Measurements from ENCODE around the gene PDP2. TPM values are rescaled to one million over a fixed set of nuclear protein-coding genes. Genes with fewer than 3 reads are reported as not detected.

The PDP2 gene
- total and polyA plus RNA-seq, 2 donors (not counting 3 experiments of a cell fraction or from before 2014, with no cell fraction given), result 4.4 to 9.3 TPM

GRCh38 chr16:66845080-66845410, 35.3 kb upstream of the PDP2 start:
- H4K20me1 ChIP-seq (replicated peaks; ENCODE audit: control insufficient read depth, extremely low read depth, insufficient read depth, low read length), result no peaks in the 10 kb centered on the region
- POLR2A ChIA-PET, result no interaction called here
- BruUV-seq (replicated peaks), result no TSS peak
- dilution Hi-C loops (cut with MboI; ENCODE audit: extremely low pct_ligation_motif_present, low sequenced_read_pairs), result no loop called here
- H3K79me2 ChIP-seq (ENCODE audit: control insufficient read depth, insufficient read depth, low read length), result no peaks in the 10 kb centered on the region
- H3K27me3 ChIP-seq (ENCODE audit: control insufficient read depth in 2 of 2, insufficient read depth in 2 of 2, low read length in 2 of 2), result peaks cover 46 to 50% of the 10 kb centered on the region in 2 experiments
- FAIRE-seq (no peak), DNase-seq (ENCODE audit: low read depth, low spot score) (no peak)
- TF ChIP-seq MYC (IDR thresholded peaks at IDR 0.05; ENCODE audit: low read depth, low read length), result no peak
- no peak for TF ChIP-seq CTCF (IDR thresholded peaks at IDR 0.05; ENCODE audit: extremely low read depth in 1 of 2, insufficient read depth in 1 of 2, low read depth in 1 of 2, low read length in 2 of 2)
- TF ChIP-seq EZH2 (IDR thresholded peaks at IDR 0.05; ENCODE audit: borderline replicate concordance, low read depth, low read length, severe bottlenecking), result no peak
- no peak for TF ChIP-seq MAX (IDR thresholded peaks at IDR 0.05; ENCODE audit: insufficient read depth, insufficient read length)
- TF ChIP-seq FOS (IDR thresholded peaks at IDR 0.05; ENCODE audit: borderline replicate concordance, insufficient read depth, low read length), result no peak
- TF ChIP-seq POLR2AphosphoS5 (IDR thresholded peaks at IDR 0.05; ENCODE audit: insufficient read depth, low read depth, low read length), result no peak
- TF ChIP-seq GATA2 (IDR thresholded peaks at IDR 0.05; ENCODE audit: insufficient read depth, insufficient read length, low read depth, low read length), result no peak
- TF ChIP-seq JUN (IDR thresholded peaks at IDR 0.05; ENCODE audit: borderline replicate concordance, insufficient read depth, insufficient read length, low read depth), result no peak
- no peak for TF ChIP-seq POLR2A (IDR thresholded peaks at IDR 0.05; ENCODE audit: low read depth, low read length)
- H3K9me3 ChIP-seq (replicated peaks; ENCODE audit: control insufficient read depth, insufficient read depth, low read length), result no peaks in the 10 kb centered on the region
- no peak overlapping the region for H3K4me3 ChIP-seq (replicated peaks in 1 of 3; ENCODE audit: insufficient read depth in 1 of 3, low read depth in 1 of 3, low read length in 3 of 3)
- H2AFZ ChIP-seq (ENCODE audit: low read depth, low read length), result no peak overlapping the region
- H3K9me1 ChIP-seq (replicated peaks; ENCODE audit: control insufficient read depth, extremely low read depth, insufficient read depth, low read length), result no peaks in the 10 kb centered on the region
- CTCF ChIA-PET, result interaction anchor here (2.1 to 3.6 kb wide), 3 partner anchors 14 to 28 kb away, joined by 4 to 18 read pairs (median 12); partner anchors contain the start of gene NAE1
- intact Hi-C loops (cut with micrococcal nuclease), result no loop called here
- H3K27ac ChIP-seq (ENCODE audit: insufficient read depth, low read depth, low read length), result no peak overlapping the region
- no peak overlapping the region for H3K9ac ChIP-seq (replicated peaks; ENCODE audit: extremely low read depth, insufficient read depth, low read length)
- peaks cover 2% of the 10 kb centered on the region for H3K4me1 ChIP-seq (ENCODE audit: control insufficient read depth, extremely low read depth, insufficient read depth, low read length)
- no peaks in the 10 kb centered on the region for H3K36me3 ChIP-seq (ENCODE audit: control insufficient read depth in 2 of 2, extremely low read depth in 1 of 2, insufficient read depth in 2 of 2, low read length in 2 of 2)
- H3K4me2 ChIP-seq (ENCODE audit: insufficient read depth, low read length), result no peak overlapping the region
